GM18507 (cell line): ENCODE measurements around the gene ZNF335.

Experiments used
- DNase-seq: peaks from one replicate; pipeline ENCODE4 v3.0.0; 2011; ENCODE audit warnings: low read depth; ENCODE audit not compliant: insufficient read length; ENCODE audit errors: extremely low spot score
- FAIRE-seq: peaks from 2 replicates; lab custom pipeline; 2011; peaks lifted over from hg19 to GRCh38; lab: Jason Lieb, UNC

ZNF335 gene, protein sequence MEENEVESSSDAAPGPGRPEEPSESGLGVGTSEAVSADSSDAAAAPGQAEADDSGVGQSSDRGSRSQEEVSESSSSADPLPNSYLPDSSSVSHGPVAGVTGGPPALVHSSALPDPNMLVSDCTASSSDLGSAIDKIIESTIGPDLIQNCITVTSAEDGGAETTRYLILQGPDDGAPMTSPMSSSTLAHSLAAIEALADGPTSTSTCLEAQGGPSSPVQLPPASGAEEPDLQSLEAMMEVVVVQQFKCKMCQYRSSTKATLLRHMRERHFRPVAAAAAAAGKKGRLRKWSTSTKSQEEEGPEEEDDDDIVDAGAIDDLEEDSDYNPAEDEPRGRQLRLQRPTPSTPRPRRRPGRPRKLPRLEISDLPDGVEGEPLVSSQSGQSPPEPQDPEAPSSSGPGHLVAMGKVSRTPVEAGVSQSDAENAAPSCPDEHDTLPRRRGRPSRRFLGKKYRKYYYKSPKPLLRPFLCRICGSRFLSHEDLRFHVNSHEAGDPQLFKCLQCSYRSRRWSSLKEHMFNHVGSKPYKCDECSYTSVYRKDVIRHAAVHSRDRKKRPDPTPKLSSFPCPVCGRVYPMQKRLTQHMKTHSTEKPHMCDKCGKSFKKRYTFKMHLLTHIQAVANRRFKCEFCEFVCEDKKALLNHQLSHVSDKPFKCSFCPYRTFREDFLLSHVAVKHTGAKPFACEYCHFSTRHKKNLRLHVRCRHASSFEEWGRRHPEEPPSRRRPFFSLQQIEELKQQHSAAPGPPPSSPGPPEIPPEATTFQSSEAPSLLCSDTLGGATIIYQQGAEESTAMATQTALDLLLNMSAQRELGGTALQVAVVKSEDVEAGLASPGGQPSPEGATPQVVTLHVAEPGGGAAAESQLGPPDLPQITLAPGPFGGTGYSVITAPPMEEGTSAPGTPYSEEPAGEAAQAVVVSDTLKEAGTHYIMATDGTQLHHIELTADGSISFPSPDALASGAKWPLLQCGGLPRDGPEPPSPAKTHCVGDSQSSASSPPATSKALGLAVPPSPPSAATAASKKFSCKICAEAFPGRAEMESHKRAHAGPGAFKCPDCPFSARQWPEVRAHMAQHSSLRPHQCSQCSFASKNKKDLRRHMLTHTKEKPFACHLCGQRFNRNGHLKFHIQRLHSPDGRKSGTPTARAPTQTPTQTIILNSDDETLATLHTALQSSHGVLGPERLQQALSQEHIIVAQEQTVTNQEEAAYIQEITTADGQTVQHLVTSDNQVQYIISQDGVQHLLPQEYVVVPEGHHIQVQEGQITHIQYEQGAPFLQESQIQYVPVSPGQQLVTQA (N-terminal part only)

DNA sequence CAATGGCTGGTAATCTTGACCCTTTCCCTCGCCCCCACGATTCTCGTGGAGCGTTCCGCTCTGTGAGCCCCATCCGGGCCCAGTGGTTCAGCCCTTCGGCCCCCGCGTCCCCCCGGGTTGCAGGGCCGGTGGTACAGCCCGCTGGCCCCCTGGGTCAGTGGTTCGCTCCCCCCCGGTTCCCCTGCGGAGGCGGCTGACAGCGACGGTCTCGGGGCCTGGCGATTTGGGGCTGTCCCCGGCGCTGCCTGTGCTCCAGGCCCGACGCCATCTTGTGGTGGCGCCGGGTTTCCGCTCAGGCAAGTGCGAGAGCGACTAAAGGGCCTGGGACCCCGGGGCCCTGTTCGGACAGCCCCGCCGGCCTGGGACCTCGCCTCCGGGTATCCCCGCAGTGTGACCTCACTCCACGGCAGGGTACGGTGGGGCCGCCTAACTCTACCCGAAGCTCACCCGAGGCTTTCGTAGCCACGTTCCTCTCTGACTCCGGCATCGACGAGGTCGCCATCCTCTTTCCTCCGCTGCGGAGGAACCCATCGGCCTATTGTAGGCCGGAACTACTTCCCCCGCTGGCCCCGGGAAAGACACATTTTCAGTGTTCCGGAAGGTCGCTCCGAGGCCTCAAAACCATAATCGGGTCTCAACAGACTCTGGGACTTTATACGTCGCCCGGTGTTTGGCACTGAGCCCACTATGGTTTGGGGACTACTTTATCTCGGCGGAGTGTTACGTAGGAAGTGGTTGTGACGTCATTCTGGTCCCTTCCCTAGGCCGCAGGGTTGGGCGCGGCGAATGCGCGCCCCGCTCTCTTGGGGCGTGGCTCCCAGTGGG, at the start of gene ZNF335:
TSS of gene ZNF335 (minus strand) at position 529 of the 825 bp plus-strand sequence. CDS start 793 bp downstream, outside the sequence.
- FAIRE-seq: no peak
- peak; percentile 96 for DNase-seq

DNA sequence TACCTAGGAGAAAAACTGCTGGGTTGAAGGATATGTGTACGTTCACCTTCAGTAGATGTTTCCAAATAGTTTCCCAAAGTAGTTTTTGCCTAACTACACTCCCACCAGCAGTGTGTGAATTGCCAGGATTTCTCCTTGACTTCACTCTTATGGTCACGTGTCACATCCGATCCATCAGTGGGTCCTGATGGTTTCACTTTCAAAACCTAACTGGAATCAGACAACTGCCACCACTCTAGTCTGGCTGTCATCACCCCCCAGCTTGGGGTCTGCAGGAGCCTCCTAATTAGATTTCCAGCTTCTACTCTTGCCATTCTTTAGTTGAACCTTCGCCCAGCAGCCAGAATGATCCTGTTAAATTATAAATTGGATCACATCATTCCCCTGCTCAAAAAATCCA, 48.6 kb upstream of the ZNF335 start:
- FAIRE-seq (no peak), DNase-seq (no peak)

DNA sequence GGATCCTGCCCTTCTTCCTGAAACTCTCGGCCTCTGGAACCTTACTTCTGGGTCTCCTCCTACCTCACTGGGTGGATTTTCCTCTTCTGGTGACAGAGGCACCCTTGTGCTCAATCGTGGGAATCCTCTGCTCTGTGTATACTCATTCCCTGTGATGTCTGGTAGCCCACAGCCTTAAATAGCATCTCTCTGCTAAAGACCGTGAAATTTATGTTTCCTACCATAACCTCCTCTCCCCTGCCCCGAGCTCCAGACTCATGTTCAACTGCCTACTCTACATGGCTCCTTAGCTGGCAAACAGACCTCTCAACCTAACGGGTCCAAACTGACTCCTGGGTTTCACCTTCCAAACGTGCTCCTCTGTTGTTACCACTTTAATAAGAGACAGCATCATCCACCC, 46.6 kb upstream of the ZNF335 start:
- DNase-seq (no peak), FAIRE-seq (no peak)

DNA sequence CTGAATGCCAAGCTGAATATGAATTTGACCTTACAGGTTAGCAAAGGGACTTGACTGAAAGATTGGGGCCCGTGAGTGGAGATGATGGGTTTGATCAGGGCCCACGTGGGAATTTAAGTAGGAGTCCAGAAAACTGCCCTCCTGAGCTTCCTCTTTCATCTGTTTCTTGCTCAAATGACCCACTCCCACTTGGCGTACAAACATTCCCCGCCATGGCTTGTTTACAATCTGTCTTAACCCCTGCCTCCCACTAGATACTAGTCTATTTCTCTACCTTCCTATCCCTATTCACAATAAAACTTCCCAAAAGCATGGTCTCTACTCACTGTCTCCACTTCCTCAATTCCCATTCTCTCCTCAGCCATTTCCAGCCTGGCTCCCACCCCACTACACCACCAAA, 46.1 kb upstream of the ZNF335 start:
- no peak for FAIRE-seq
- DNase-seq: no peak

DNA sequence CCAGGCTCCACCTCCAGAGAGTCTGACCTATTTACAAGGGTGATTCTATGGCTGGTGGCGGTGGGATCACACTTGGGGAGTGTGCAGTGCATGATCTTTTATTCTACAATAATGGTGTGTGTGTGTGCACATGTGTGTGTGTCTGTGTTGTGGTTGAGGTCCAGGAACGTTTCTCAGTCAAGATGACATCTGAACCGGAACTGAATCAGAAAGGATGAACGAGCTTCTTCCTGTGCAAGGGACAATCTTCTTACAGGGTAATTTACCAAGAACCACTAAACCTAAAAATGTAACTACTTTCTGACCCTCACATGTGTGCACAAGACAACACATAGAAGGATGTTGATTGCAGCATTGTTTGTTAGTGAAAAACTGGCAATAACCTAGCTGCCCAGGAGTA, 45.3 kb upstream of the ZNF335 start:
- FAIRE-seq: no peak
- DNase-seq: no peak

DNA sequence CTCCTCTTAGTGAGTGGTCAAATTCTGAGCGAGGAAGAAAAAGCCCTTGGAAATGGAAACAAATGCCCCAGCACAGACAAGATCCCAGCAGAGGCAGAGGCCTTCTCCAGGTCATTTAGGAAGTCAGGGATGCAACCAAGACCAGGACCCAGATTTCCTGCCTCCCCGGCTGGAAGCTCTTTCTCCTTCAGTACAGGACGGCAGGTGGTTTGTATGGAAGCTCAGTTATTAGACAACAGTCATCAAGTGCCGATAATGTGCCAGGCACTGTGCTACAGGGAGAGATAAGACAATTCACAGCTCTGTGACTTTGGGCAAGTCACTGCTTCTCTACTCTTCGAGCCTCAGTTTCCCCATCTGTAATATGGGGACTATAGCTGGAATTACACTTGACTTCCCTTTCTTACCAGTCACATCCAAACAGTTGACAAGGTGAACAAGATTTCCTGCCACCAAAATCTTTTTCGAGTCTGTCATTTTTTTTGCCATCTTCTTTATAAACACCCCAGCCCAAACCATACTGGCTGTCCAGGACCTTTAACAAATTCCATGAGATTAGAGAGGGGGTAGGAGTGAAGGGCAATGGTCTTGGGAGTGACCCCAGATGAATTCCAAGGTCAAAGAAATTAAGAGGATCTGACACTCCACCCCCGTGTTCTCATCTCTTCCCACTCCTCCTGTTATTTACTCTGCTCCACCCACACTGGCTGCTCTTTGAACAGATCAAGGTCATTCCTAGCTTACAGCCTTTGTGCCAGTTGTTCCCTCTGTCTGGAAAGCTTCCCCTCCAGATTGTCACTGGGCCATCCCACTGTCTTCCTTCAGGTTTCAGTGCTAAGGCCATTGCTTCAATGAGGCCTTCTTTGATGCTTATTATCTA, 42.8 kb upstream of the ZNF335 start:
- FAIRE-seq (no peak), DNase-seq (no peak)

DNA sequence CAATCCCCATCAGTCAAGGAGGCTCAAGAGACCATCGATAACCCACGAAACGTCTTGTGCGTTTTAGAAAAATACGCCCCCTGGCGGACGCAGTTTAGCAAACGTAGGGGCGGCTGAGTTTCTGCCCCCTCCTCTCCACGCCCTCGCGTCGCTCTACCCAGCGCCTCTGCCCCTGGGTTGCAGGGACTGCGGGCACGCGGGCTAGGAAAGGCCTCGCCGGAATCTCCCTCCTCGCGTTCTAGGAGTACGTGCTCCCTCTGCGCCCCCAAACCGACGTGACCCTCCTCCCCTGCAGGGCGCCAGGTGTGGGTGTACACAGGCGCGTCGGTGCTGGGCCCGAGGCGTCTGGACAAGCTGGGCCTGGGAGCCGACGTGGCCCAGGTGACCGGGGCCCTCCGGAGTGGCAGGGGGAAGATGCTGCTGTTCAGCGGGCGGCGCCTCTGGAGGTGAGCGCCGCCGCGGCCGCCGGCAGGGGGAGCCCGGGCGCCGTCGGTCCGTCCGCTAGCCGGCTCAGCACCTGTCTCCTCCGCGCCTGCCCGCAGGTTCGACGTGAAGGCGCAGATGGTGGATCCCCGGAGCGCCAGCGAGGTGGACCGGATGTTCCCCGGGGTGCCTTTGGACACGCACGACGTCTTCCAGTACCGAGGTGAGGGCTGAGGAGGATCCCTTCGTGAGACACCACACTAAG, 42.0 kb upstream of the ZNF335 start:
- peak; percentile 15 for FAIRE-seq
- DNase-seq: peak; percentile 61

DNA sequence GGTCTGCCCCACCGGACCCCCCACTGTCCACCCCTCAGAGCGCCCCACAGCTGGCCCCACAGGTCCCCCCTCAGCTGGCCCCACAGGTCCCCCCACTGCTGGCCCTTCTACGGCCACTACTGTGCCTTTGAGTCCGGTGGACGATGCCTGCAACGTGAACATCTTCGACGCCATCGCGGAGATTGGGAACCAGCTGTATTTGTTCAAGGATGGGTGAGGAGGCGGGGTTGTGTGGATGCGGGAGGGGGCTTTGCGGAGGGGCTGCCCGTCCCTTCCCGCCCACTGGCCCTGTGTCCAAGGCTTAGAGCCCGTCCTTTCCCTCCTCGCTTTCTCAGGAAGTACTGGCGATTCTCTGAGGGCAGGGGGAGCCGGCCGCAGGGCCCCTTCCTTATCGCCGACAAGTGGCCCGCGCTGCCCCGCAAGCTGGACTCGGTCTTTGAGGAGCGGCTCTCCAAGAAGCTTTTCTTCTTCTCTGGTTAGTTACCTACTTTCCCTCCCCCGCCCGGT, 41.4 kb upstream of the ZNF335 start:
- DNase-seq (no peak), FAIRE-seq (no peak)

DNA sequence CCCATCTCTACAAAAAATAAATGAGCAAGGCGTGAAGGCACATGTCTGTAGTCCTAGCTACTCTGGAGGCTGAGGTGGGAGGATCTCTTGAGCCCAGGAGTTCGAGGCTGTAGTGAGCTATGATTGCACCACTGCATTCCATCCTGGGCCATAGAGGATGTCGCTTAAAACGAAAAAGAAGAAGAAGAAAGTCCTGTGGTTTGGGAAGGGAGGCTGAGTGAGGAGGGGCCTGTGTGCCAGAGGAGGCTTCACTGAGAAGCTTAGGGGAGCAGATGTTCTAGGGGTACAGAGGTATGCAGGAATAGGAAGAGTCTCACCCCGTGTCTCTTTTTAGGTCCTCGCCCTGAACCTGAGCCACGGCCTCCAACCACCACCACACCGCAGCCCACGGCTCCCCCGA, 40.9 kb upstream of the ZNF335 start:
- no peak for FAIRE-seq
- no peak for DNase-seq

DNA sequence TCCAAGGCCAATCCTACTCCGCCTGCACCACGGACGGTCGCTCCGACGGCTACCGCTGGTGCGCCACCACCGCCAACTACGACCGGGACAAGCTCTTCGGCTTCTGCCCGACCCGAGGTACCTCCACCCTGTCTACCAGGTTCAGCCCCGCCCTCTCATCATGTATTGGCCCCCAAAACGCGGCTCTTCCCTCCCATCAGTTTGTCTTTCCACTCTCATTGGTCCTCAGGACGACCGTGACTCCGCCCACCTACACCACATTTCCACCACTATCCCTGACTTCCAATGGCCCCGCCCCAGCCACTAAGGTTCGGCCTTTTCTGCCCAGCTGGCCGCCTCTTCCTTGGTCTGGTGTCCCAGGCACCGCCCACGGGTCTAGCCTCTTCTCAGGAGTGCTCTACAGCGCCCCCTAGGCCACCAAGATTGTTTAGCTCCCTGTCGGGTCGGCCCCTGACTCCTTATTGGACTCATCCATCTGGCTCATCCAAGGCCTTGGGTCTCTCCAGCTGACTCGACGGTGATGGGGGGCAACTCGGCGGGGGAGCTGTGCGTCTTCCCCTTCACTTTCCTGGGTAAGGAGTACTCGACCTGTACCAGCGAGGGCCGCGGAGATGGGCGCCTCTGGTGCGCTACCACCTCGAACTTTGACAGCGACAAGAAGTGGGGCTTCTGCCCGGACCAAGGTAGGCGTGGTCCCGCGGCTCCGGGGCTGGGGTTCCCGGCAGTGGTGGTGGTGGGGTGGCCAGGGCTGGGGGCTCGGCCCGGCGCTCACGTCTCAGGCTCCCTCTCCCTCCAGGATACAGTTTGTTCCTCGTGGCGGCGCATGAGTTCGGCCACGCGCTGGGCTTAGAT, 39.9 kb upstream of the ZNF335 start:
- DNase-seq: no peak
- no peak for FAIRE-seq

DNA sequence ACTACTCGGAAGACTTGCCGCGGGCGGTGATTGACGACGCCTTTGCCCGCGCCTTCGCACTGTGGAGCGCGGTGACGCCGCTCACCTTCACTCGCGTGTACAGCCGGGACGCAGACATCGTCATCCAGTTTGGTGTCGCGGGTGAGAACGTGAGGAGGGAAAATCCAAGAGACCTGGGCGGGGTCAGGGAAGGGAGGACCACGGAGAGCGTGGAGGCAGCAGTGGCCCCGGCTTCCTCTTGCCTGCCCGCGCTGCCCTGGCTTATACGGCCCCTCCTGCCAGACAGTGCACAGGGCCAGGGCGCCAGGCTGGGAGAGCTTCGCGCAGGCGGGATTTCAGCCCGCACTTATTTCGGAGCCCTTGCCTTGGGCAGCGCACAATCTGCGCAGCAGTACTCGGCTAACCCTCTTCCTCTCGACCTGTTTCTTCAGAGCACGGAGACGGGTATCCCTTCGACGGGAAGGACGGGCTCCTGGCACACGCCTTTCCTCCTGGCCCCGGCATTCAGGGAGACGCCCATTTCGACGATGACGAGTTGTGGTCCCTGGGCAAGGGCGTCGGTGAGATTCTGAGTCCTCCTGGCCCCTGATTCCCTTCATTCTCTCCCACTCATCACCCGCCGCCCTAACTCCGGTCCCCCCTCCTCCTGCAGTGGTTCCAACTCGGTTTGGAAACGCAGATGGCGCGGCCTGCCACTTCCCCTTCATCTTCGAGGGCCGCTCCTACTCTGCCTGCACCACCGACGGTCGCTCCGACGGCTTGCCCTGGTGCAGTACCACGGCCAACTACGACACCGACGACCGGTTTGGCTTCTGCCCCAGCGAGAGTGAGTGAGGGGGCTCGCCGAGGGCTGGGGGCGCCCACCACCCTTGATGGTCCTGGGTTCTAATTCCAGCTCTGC, 38.7 kb upstream of the ZNF335 start:
- DNase-seq: no peak
- no peak for FAIRE-seq

DNA sequence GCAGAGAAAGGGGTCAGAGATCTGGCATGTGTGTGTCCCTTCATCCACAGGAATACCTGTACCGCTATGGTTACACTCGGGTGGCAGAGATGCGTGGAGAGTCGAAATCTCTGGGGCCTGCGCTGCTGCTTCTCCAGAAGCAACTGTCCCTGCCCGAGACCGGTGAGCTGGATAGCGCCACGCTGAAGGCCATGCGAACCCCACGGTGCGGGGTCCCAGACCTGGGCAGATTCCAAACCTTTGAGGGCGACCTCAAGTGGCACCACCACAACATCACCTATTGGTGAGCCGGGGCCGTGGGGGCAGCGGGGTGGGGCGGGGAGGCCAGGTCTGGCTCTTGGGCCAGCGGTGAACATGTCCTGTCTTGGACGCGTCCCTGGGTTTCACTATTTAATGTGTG, 37.8 kb upstream of the ZNF335 start:
- no peak for DNase-seq
- no peak for FAIRE-seq

DNA sequence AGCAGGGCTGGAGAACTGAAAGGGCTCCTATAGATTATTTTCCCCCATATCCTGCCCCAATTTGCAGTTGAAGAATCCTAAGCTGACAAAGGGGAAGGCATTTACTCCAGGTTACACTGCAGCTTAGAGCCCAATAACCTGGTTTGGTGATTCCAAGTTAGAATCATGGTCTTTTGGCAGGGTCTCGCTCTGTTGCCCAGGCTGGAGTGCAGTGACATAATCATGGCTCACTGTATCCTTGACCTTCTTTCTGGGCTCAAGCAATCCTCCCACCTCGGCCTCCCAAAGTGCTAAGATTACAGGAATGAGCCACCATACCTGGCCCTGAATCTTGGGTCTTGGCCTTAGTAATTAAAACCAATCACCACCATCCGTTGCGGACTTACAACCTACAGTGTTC, 35.7 kb upstream of the ZNF335 start:
- DNase-seq (no peak), FAIRE-seq (no peak)

DNA sequence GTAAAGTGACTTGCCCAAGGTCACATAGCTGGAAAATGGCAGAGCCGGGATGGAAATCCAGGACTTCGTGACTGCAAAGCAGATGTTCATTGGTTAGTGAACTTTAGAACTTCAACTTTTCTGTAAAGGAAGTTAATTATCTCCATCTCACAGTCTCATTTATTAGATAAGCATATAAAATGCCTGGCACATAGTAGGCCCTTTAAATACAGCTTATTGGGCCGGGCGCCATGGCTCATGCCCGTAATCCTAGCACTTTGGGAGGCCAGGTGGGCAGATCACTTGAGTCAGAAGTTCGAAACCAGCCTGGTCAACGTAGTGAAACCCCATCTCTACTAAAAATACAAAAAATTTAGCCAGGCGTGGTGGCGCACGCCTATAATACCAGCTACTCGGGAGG, 35.0 kb upstream of the ZNF335 start:
- no peak for FAIRE-seq
- DNase-seq: no peak

DNA sequence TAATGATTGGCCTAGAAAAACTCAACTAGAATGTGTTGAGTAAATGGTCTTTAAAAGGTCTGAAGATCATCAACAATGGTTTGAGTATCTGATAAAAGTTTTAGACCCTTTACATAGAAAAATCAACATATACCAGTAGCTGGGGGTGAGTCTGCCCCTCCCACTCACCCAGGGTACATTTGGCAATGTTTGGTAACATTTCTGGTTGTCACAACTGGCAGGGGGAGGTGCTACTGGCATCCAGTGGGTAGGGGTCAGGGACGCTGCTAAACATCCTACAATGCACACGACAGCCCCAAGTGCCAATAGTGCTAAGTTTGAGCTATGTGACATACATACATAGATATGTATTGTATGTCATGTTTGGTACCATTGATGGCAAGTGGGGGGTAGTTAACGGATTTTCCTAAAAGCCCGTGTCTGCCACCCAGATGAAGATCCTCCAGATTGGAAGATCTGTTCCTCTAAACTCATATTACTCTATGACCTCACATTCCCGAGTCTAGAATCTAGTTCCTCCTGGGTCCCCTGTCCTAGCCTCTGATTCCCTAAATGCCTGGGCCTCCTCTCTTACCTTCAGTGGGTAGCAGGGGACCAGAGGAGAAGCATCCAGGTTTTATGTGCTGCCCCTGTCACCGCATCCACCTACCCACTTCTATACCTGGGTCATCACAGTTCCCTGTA, 34.2 kb upstream of the ZNF335 start:
- no peak for FAIRE-seq
- no peak for DNase-seq
